GM21619 (cell line): ENCODE results near the gene BRD9.
"Not testable (repeated sequence)": the region's sequence is repeated elsewhere in the genome, so short reads cannot be mapped to it uniquely, and the experiment has no call there.

Experiments used
- ATAC-seq: cut with Tn5 transposase; IDR thresholded peaks from one replicate; pipeline ENCODE4 v1.9.1; 2021; ENCODE audit not compliant: unreplicated experiment

BRD9 gene

DNA sequence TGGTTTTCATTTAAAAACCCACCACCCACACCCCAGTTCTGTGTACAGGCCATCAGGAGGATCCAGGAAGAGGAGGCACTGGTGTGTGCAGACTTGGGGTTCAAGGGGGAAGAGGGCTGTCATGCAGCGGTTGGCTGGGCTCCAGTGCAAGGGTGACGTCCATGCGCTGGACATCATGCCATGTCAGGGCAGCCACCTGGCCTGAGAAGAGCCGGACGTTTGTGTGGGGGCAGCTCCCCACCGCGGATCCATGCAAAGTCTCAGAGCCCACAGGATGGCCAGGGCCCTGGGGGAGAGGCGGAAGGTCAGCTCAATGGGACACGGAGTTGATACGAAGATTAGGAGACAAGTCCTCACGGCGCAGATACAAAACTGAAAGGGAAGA lies 11.1 kb downstream of the BRD9 start:
- ATAC-seq: no peak

DNA sequence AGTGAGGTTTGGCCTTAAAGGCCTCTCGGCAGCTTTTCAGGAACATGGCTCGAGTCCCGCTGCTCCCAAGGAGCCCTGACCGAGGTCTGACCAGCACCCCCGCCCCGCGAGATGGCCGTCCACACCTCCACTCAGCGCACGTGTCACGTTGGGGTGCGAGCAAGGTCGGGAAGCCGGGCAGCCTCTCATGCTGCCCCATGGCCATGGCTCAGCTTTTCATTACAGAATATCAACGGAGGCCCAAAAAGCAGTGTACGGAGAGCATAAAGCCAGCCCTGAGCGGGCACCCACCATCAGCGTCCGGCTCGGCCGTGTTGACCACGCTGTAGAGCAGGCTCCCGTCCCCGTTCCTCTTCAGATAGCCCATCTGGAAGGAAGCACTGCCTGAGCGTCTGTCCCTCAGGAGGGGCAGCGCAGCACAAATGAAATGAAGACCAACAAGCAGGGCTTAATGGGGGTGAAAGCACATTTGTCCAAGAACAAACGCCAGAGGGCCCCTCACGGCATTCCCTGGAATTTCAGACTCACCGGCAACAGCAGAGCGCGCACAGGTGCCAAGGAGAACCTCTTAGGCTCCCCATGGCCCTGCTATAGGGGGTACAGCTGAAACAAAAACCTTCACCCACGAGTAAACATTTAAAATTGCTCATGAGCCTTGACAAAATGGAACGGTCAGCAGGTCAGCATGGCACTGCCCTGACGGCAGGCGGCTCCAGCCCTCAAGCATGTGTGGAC lies 11.6 kb downstream of the BRD9 start:
- ATAC-seq: no peak

DNA sequence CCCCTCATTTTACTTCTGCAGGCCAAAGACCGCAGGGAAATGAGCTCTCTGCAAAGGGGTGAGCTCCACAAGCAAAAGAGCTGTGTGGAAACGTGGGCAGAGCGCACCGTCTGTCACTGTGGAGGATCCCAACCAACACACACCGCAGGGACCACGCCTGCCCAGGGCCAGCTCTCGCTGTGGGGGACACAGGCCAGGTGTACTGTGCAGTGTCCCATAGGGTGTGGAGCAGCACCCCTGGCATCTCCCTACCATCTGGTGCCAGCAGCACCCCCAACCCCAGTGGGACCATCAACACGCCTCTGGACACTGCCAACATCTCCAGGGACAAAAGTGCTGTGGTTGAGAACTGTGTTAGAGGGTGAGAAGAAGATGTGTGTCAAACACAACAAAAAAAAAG lies 13.9 kb downstream of the BRD9 start:
- ATAC-seq: not testable (repeated sequence)

DNA sequence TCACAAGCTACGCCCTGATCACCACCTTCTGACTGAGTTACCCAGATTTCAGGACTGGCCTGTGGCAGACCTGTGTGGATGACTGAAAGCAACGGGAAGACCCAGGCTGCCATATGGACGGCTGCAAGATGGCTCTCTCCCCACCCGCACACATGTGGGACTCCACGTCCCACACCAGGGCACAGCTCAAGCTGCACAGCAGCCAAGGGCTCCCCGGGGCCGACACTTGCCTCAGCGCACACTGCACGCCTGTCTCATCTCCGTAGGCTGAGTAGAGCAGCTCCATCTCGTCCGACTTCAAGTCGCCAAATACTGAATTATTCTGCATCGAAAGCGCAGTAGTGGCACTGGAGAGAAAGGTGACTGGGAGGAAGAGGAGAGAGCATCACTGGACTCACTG lies 14.5 kb downstream of the BRD9 start:
- ATAC-seq: no peak

DNA sequence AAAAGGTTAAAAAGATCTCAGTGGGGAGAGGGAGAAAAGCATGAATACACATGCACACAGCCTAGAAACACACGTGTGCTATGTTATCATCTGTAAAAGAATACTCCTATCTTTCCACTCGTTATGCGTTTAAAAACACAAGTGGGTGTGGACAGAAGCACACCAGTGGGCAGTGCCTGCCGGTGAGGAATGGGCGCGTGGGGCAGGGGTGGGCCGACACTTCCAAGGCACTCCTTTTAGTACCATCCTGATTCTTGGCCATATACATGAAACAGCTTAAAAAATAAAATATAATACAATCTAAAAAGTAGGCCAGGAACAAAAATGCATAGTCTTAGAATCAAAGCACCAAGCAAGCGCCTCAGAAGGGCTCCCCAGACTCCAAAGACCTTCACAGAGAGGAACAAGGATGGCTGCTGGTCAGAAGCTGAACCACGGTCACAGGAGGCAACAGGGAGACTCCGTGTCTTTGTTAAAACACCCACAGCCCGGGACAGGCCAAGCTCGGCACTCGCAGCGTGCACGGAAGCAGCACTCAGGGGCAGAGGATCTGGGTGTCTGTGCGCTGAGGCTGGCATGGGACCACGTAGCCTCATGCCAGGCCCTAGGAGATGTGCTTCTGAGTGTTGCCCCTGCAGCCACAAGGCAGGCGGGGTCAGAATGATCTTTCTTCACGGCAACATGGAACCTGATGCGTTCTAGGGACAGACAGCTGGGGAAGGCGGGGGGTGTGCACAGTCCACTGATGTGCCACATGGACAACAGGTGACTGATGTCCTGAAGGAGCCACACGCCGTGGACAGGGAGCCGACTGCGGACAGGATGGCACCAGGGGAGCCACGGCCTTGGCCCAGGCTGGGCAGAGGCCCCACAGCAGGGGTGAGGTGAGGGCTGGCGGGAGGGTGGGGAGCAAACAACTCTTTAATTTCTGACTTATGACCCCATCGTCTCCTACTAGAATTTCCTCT lies 15.9 kb downstream of the BRD9 start:
- no peak for ATAC-seq

DNA sequence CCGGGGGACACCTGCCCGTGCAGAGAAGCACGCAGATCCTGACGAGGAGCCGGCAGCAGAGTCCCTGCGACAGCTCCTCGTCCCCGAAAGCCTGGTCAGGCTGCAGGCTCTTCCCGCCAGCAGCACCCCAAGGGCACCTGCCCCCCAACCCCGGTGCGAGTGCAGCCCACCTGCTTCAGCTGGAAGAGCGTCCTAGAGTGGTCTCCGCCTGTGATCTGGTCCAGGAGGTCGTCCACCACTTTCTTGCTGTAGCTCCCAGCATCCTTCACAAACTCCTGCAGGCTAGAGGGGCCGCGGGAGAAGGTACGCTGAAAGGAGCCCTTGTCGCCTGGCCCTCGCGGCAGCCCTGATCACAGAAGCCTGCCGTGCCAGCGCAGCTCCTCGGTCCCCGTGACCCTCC lies 16.7 kb downstream of the BRD9 start:
- ATAC-seq: no peak

DNA sequence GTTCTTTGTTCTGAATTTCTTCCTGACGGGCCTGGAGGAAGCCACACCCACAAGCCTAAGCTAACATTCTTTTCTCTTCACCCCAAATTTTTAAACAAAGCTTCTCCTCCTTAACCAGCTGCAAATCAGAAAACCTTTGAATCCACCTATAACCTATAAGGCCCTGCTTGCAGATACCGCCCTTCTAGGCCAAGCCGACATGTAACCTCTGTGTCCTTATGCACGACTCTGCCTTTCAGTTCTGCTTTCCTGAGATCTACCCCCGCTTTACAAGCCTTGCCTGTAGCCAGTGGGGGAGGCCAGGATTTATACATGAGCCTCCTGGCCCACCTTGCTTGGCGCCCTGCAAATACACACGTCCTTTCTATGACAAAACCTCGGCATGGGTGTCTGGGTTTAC lies 19.3 kb downstream of the BRD9 start:
- no peak for ATAC-seq

DNA sequence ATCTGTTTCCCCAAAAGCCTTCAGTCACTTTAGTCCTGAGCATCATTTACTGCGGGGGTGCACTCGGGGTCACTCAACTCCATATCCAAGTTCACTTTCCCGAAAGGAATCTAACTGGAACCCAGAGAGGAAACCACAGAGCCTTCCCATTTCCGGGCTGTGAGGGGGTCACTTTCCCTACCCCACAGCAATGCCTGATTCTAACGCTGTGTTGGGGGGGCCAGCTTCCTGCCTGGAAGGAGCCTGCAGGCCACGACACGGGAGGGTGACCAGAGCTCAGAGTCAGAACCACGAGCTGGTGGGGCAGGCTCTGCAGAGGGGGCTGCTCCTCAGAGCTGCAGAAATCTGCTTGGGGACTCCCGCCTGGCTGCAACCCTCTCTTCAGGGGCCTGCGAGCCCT lies 20.3 kb downstream of the BRD9 start:
- ATAC-seq: no peak

DNA sequence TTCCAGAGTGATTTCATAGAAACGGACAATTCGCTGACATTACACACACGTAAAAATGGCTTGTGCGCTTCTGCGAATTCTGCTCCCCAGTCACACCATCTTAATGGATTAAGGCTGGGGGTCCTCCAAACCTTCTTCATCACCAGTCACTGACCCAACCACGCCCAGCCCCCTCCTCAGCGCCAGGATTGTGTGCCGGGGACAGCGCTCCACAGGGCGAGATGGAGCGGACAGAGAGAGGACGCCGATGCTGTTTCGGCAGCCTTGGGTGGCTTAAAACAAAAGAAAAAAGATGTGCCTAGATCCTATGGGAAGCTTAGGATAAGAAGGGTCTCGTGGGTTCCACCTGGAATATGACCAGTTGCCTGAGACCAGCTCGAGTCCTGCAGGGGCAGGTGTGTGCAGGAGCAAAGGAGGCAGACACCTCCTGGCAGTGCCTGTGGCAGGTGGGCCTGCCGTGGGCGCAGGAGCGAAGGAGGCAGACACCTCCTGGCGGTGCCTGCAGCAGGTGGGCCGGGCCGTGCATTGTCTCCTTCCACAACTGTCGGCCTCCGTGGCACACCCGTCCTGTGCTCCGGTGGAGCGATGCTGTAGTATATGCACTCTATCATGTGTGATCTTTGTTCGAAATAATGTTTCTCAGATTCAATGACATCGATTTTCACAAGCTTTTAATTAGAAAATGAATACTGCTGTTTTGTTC lies 20.9 kb downstream of the BRD9 start:
- no peak for ATAC-seq

DNA sequence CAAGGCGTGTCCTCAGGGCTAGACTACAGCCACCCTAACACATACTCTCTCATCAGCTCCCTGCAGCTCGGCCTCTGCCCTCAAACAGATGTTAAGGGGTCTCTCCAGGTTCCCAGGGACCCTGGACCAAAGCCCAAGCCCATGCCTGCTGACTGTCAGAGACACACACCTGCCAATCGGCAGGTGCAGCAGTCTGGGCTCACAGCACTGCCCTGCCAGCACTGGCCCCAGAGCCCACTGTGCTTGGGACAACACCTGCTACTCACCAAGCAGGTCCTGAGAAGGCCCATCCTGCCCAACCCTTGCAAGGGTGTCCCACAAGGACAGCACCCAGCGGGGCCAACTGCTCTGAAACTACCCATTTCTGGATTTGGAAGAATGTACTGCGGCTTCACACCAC lies 21.6 kb downstream of the BRD9 start:
- ATAC-seq: no peak

DNA sequence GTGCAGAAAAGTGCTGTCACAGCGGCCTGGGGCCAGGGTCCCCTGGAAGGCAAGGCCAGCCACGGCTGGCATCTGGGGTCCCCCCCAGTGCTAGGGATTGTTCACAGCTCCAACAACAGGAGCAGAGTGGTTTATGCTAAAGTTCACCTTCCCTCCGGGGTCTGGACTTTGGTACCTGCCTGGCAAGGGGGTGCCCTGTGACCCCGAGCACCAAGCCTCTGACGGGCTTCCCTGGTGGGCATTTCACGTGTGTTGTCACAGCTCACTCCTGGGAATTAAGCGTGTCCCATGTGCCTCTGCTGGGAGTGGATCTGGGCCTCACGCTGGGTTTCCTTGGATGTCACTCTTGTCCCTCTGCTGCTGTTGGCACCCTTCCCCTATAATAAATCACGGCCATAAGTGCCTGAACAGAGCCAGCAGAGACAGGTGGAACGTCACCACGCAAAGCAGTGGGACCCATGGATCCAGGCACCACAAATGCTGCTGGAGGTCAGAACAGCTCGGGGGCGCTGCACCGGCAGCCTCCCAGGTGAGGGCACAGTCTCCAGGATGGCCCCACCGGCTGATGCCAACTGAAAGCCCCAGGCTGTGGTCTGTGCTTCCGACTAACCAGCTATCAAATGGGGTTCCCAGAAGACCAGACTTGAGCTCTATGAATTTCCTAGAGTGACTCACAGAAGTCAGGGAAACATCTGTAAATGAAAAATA lies 24.0 kb downstream of the BRD9 start:
- ATAC-seq: no peak

DNA sequence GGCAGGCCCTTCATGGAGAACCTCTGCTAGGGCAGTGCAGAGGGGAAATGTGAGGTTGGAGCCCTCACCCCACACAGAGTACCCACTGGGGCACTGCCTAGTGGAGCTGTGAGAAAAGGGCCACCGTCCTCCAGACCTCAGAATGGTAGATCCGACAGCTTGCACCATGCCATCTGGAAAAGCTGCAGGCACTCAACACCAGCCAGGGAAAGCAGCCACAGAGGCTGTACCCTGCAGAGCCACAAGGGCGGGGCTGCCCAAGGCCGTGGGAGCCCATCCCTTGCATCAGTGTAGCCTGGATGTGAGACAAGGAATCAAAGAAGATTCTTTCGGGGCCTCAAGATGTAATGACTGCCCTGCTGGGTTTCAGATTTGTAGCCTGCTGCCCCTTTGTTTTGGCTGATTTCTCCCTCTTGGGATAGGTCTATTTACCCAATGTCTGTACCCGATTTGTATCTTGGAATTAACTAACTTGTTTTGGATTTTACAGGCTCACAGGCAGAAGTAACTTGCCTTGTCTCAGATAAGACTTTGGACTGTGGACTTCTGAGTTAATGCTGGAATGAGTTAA lies 25.2 kb downstream of the BRD9 start:
- no peak for ATAC-seq

DNA sequence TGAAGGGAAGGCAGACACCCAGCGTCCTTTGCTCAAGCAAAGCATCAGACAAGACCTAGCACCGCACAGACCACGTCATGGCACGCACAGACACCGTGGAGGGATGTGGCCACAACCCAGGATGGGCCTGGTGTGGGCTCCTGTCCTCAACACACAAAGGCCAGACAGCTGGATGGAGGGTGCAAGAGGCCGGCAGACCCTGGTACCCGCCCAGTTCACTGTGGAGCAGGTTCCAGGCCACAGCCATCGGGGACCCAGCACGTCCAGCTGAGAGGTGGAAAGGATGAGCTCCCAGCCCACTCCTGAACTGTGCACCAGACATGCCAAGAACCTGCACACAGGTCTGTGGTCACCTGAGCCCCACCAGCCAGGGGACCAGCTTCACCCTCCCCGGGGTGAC lies 26.8 kb downstream of the BRD9 start:
- no peak for ATAC-seq

DNA sequence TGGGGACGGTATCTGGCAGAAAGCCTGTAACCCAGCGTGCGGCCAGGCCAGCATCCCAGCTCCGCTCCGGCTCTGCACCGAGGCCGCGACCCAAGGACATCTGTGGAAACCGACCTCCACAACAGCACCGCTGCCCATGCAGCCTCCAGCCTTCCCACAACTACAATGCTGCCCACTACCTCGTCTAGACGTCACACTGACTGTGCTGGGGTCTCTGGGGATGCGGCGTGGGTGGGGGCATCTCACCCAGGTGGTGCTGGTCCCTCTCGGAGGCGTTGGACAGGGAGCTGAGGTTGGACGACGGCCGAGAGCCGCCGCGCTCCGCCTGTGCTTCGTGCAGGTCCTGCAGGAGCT lies 27.5 kb downstream of the BRD9 start:
- ATAC-seq: no peak

DNA sequence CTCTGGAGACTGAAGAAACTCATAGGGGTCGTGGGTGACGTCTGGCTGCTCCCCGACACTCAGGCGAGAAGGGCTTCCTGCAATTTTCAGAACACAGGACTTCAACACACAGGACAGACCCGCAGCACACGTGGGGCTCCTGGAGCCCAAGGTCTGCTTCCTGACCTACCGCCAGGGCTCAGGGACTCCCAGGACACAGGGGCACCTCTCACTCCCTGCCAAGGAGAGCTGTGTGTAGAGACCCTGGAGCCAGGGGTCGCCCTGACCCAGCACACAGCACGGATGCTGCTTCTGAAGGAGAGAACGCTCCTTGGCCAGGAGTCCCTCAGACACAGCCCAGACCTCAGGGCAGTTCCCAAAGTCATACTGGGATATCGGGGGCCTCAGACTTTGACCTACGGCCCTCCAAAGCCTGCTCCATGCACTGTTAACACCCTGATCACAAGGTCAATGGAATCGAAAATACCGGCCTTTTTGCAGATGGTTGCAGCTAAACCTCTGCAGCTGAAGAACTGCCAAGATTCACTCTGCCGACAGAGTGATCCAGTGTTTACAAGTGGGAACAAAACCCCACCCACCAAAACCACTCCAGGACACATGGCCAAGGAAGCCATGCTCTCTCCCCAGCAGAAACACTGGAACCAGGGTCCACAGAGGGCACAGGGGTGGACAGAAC lies 28.0 kb downstream of the BRD9 start:
- no peak for ATAC-seq

DNA sequence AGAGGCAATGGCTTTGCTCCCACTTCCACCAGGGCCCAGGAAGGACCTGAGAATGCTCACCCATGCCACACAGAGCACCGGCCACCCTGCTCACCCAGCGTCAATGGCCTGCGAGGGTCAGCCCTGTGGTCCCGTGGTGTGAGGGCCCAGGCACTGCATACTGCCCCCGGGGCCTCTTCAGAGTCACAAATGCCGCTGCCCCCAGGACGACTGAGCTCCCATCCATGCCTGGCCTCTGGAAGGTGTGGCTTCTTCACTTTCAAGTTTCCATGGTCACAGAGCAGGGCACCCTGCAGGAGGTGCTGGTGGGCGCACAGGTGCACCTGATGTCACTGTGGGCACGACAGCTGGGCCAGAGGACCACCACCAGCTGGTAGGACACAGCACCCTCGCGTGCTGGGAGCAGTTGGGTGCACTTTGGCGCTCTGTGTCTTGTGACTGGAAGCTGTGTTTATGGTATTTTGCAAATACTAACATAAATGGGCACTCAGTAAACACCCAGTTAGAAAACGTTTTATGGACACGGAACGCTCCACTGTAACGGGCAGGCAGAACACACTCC lies 29.3 kb downstream of the BRD9 start:
- ATAC-seq: no peak

DNA sequence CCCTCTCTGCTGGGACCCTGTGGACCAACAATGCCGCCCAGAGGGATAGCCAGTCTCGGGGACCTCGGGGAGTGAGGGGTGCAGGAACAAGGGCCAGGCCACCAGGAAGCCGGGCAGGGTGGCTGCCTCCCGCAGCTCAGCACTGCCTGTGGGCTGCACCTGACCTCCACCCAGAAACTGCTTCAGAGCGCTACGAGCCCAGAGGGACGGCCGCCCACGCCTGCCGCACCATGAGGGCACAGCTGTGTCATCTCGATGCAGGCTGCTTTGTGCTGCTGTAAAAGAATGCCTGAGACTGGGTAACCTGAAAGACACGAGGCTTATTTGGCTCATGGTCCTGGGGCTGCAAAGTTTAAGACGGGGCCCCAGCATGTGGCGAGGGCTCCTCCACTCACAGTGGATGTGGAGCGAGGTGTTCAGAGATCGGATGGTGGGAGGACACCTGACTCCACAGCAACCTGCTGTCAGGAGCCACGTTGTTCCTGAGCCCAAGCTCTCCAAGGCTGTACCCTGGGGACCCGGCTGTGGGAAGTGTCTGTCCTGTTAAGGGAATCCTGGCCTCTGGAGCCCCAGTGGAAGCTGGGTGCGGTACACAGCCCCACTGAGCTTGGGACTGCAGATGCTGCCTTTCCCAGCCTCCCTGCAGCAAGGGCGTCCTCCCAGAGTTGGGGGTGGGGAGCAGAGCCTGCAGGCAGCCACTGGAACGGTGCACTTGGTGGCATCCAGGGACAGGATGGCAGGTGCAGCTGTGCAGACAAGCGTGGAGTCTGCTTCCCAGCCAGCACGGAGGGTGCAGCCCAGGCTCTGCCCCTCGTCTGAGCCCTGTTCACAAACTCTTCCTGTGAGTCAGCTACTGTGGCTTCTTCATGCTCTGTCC lies 30.0 kb downstream of the BRD9 start:
- no peak for ATAC-seq

DNA sequence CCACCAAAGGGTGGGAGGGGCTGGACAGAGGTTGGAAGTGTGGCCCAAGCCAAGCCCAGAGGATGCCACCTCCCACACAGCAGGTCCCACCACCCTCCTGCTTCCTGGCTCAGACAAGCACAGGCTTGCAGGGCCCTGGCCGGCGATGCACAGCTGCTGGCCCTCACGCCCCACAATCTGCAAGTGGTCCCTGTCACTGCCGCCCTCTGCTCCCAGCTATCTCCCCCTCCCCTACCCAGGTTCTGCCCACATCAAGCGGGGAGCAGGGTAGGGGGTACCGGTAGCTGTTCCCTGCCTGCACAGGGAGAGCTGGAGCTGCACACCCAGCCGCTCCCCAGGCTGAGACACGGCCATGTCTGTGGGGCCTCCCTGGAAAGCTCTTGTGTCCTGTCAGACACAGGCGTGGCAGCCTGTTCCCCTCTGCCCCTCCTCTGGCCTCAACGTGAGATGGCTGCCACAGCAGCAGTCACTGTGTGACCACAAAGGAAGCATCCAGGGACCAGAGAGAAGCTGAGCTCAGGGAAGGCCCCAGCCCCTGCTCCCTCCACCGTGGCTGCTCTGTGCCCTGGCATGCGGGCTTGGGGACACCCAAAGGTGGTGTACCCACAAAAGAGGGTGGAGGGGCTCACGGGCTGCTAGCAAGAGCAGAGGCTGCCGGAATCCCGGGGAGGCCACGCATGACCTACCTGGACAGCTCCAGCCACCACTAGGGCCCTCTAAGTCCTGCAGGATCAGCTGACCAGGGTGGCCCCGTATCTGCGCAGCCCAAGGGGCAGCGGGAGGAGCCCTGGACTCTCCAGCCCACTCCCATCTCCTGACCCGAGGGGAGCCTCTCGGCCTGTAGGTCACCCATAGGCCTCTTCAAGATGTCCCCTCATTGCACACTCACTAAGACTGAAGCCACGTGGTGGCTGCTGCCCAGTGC lies 30.9 kb downstream of the BRD9 start:
- no peak for ATAC-seq
